Measurements from ENCODE around the gene MRPS22.
"Not testable (repeated sequence)": the region's sequence is repeated elsewhere in the genome, so short reads cannot be mapped to it uniquely, and the experiment has no call there.

The MRPS22 gene

GRCh38 chr3:139312416-139312815 is 31.4 kb upstream of the MRPS22 start:
- DNase-seq (ENCODE audit: low read depth), result no peak

DNA sequence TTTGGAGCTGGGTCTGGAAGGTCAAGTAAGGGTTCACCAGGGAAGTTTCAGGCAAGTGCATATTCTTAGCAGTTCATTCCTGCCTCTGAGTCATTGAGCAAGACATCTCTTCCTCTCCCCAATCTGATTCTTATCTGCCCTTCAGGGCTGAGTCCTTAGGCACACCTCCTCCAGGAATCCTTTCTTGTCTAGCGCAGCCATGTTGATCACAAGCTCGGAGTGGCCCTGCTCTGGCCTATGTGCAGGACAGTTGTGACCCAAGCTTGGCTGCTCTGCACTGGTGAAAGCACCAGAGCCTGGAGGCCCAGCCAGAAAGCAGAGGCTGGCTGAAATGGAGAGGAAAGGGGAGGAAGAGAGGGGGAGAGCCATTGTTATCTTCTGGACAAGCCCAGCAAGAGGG is 30.9 kb upstream of the MRPS22 start:
- DNase-seq (ENCODE audit: low read depth), result no peak

- no peak for DNase-seq (ENCODE audit: low read depth)
These were observed 29.9 kb upstream of the MRPS22 start for GRCh38 chr3:139313921-139314320.

GRCh38 chr3:139317215-139317614 is 26.6 kb upstream of the MRPS22 start:
- DNase-seq (ENCODE audit: low read depth), result no peak

DNA sequence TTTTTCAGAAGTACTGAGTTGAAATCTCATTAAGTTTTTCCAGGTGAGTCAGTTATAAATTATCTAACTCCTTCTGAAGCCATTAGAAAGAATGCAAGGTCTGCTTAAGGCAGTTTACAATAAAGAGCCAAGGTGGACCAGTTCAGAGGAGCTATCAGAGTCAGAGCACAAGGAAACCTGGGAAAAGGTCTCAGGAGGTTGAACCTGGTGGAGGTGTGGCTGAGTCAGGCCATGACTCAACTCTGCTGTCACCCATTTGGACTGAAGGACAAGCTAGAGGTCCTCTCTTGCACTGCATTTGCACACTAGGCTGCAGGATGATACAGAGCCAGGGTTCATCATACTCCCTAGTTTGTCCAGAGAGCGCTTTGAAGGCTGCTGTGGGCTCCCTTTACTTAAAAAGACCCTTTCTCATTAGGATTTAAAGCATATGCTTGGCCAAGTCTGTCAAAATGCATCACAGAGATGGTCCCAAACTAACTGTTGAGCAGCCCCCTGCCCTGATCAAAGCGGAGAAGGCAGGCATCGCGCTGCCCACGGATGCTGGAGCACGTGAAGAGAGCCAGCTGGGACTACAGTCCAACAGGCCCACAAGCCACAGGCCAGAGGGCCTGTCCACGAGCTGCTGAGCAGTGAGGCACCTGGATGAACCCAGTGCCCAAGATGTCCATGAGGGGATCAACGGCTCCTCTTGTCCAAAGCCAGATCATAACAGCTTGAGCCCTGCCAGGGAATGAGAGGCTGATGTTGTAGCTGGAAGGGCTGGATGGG is 26.0 kb upstream of the MRPS22 start:
- no peak for DNase-seq (ENCODE audit: low read depth)

- DNase-seq (ENCODE audit: low read depth), result no peak
These were observed 25.4 kb upstream of the MRPS22 start for GRCh38 chr3:139318431-139318816.

- DNase-seq (ENCODE audit: low read depth), result no peak
These were observed 25.0 kb upstream of the MRPS22 start for GRCh38 chr3:139318826-139319225.

GRCh38 chr3:139319428-139320402 is 24.1 kb upstream of the MRPS22 start:
- DNase-seq (ENCODE audit: low read depth), result no peak

GRCh38 chr3:139320551-139321309 is 23.1 kb upstream of the MRPS22 start:
- DNase-seq (ENCODE audit: low read depth), result no peak

- DNase-seq (ENCODE audit: low read depth), result no peak
These were observed 21.5 kb upstream of the MRPS22 start for GRCh38 chr3:139322346-139322745.

DNA sequence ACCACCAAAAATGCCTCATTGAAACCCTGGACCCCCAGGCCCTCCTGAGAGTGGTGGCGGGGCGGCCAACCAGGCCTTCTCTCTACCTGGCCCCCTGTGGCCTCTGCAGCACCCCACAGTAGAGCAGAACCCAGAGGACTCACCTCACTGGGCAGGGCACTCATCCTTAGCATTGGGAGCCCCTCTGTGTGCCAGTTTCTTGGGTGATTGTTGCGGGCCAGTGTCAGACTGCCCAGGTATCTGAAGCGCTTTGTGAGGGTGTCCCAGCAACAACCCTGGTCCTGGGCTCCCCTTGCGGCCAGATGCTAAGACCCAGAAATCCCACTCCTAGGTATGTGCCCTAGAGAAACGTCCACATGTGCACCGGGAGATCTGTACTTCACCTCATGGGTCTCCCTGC is 20.7 kb upstream of the MRPS22 start:
- no peak for DNase-seq (ENCODE audit: low read depth)

GRCh38 chr3:139324456-139324855 is 19.4 kb upstream of the MRPS22 start:
- DNase-seq (ENCODE audit: low read depth), result no peak

GRCh38 chr3:139325551-139325950 is 18.3 kb upstream of the MRPS22 start:
- DNase-seq (ENCODE audit: low read depth), result no peak

DNA sequence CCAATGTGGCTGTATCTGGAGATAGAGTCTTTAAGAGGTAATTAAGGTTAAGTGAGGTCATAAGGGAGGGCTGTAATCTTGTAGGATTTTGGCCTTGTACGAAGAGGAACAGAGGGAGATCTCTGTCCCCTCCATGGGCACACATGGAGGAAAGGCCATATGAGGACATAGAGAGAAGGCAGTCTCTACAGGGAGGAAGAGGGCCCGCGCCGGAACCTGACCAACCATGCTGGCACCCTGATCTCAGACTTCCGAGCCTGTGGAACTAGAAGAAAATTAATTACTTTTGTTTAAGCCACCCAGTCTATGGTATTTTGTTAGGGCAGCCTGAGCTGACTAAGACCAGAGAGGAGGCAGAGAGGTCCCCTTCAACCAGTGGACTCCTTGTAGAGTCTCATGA is 17.7 kb upstream of the MRPS22 start:
- DNase-seq (ENCODE audit: low read depth), result no peak

DNA sequence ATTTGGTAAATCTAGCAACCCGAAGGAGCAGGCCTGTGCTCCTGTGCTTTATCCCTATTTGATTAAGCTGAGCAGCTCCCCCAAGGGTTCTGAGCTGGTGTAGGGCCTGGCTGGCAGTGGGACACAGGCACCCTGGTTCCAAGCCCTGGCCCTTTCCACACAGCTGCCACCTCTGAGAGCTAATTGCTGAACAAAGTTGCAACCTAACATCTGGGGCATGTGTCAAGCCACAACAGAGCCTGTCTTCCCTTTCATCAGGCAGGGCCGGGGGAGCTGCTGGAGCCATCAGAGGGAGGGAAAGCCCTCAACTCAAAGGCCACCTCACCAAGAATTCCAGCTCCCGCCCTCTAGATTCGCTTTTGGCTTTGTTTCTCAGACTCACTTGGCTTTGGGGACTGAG is 17.1 kb upstream of the MRPS22 start:
- DNase-seq (ENCODE audit: low read depth), result no peak

DNA sequence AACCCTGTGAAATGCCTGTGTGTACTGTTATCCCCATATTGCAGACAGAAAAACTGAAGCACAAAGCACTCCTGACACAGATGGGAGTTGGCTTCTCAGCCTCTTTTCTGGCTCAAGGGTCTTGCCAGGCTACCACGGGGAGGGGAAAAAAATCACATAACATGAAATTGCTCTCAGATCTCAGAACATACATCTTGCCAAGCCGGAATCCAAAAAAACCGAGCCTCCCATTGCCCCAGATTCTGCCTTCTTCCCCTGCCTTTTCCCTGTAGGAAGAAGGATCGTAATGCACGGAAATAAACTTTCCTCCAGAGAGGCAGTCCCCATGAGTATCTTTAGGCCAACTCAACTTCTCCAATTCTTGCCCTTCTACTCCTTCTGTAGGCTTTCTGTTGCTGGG is 16.6 kb upstream of the MRPS22 start:
- DNase-seq (ENCODE audit: low read depth), result no peak

- no peak for DNase-seq (ENCODE audit: low read depth)
These were observed 16.0 kb upstream of the MRPS22 start for GRCh38 chr3:139327861-139328260.

DNA sequence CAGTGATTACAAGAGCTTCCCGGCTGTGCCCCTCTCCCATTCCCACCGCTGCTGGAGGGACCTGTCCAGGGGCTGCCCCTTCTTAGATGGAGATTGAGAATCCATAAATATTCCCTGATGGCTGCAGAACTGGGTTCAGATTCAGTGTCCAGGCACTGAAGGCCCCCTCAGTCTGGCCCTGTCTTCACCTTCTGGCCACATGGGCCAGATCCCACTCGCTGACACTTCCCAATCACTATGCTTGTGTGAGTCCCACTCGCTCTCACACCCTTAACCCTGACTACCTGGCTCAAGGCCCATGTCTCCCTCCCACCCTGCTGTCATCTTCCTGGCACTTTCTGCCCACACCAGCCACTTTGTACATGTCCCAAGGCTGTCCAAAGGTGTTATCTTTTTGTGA is 15.5 kb upstream of the MRPS22 start:
- no peak for DNase-seq (ENCODE audit: low read depth)

DNA sequence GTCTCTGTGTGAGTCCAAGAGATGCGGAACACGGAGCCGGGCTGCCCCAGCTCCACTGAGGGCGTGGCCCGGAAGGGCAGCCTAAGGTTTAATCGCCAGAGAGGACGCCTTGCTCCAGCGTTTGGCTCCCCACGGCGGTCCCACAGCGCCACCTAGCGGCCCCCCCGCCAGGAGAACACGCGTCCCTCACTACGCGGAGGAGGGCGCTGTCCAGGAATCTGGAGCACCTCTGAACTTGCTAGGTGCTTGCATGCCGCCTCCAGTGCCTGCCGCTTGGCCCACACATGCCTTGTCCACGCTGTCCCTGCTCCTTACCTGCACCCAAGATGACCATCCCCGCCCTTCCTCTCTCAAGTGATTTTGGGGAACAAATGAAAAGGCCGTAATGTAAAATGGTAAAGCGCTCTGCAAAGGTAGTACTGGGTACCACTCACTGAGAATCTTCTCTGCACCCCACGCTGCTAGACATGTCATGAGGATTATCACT is 14.4 kb upstream of the MRPS22 start:
- DNase-seq (ENCODE audit: low read depth), result peak; percentile 84

- no peak for DNase-seq (ENCODE audit: low read depth)
These were observed 11.7 kb upstream of the MRPS22 start for GRCh38 chr3:139332092-139332491.

- not testable (repeated sequence) for DNase-seq (ENCODE audit: low read depth)
These were observed 9.1 kb upstream of the MRPS22 start for GRCh38 chr3:139334675-139335074.

GRCh38 chr3:139338405-139338804 is 5.4 kb upstream of the MRPS22 start:
- no peak for DNase-seq (ENCODE audit: low read depth)
